SH-SY5Y (cell line): ENCODE measurements around the gene KIAA1755.

Experiments
- GATA2 ChIP-seq: IDR thresholded peaks from 2 replicates; pipeline ENCODE4 v1.6.1; 2011; ENCODE audit warnings: mild to moderate bottlenecking, low read depth, low read length
- GATA3 ChIP-seq: IDR thresholded peaks from 2 replicates; pipeline ENCODE4 v1.6.1; 2011; ENCODE audit warnings: low read depth, mild to moderate bottlenecking, low read length, moderate library complexity

- TF ChIP-seq GATA2 = no peak
- no peak for TF ChIP-seq GATA3
These were observed 88.9 kb downstream of the KIAA1755 start for GRCh38 chr20:38171675-38172043.
